ENCODE data around the gene CCR5AS.

The CCR5AS gene

GRCh38 chr3:46454209-46454595 lies 47.3 kb upstream of the CCR5AS start:
- Histone ChIP-seq H3K27me3 (peaks cover 6% of the 10 kb centered on the region), H3K9me3 (replicated peaks in 1 of 3) (no peaks in the 10 kb centered on the region), H3K4me3 (no peak overlapping the region), H3K4me1 (replicated peaks in 1 of 2) (no peaks in the 10 kb centered on the region), H3K36me3 (replicated peaks in 1 of 2) (no peaks in the 10 kb centered on the region), H3K27ac (no peak overlapping the region)
- intact Hi-C loops (cut with DNase I) = no loop called here
- 42 to 60% (median 54%) methylated on average over 3 of the region's 3 CpGs for WGBS, 4 donors
- TF ChIP-seq POLR2A (IDR thresholded peaks at IDR 0.05) = no peak
- no peak for TF ChIP-seq CTCF (IDR thresholded peaks at IDR 0.05)
- DNase-seq = no peak

- no peak overlapping the region for H3K4me3 ChIP-seq
- H3K4me1 ChIP-seq (replicated peaks in 1 of 2) = no peaks in the 10 kb centered on the region
- no peaks in the 10 kb centered on the region for H3K36me3 ChIP-seq (replicated peaks in 1 of 2)
- DNase-seq = no peak
- H3K27ac ChIP-seq = no peak overlapping the region
- H3K9me3 ChIP-seq (replicated peaks in 1 of 3) = no peaks in the 10 kb centered on the region
- WGBS, 4 donors = 66 to 75% (median 75%) methylated on average over 7 of the region's 7 CpGs
- intact Hi-C loops (cut with DNase I) = no loop called here
- peaks cover 6% of the 10 kb centered on the region for H3K27me3 ChIP-seq
- TF ChIP-seq POLR2A (IDR thresholded peaks at IDR 0.05) = no peak
- no peak for TF ChIP-seq CTCF (IDR thresholded peaks at IDR 0.05)
Measured at GRCh38 chr3:46453526-46454208, 46.8 kb upstream of the CCR5AS start.

- H3K4me3 ChIP-seq = no peak overlapping the region
- no peaks in the 10 kb centered on the region for H3K4me1 ChIP-seq (replicated peaks in 1 of 2)
- peaks cover 6% of the 10 kb centered on the region for H3K27me3 ChIP-seq
- 62 to 69% (median 65%) methylated on average over 14 of the region's 14 CpGs for WGBS, 4 donors
- no peak overlapping the region for H3K27ac ChIP-seq
- TF ChIP-seq CTCF (IDR thresholded peaks at IDR 0.05) (peak in 5 of 6 experiments; percentile 14 to 38 (median 28)), POLR2A (IDR thresholded peaks at IDR 0.05) (no peak)
- H3K36me3 ChIP-seq (replicated peaks in 1 of 2) = no peaks in the 10 kb centered on the region
- DNase-seq = no peak
- no peaks in the 10 kb centered on the region for H3K9me3 ChIP-seq (replicated peaks in 1 of 3)
- intact Hi-C loops (cut with DNase I) = no loop called here
Measured at GRCh38 chr3:46449755-46450552, 43.1 kb upstream of the CCR5AS start.

GRCh38 chr3:46448721-46449120 lies 41.9 kb upstream of the CCR5AS start:
- intact Hi-C loops (cut with DNase I) = no loop called here
- no peak for TF ChIP-seq POLR2A (IDR thresholded peaks at IDR 0.05)
- no peak for TF ChIP-seq CTCF (IDR thresholded peaks at IDR 0.05)
- Histone ChIP-seq H3K27ac (no peak overlapping the region), H3K4me3 (no peak overlapping the region), H3K9me3 (replicated peaks in 1 of 3) (no peaks in the 10 kb centered on the region), H3K4me1 (replicated peaks in 1 of 2) (no peaks in the 10 kb centered on the region), H3K36me3 (replicated peaks in 1 of 2) (no peaks in the 10 kb centered on the region), H3K27me3 (peaks cover 6% of the 10 kb centered on the region)
- 88 to 96% (median 92%) methylated on average over 12 to 17 of the region's 17 CpGs for WGBS, 4 donors
- DNase-seq = no peak
